Epithelial cell of esophagus (primary cell): ENCODE results near the gene FGF18.

Source experiments
- DNase-seq: peaks from one replicate; pipeline ENCODE4 v3.0.0; 2010; ENCODE audit warnings: low read depth
- H3K4me3 ChIP-seq: 2 replicates; pipeline ENCODE4 v1.5.1; 2011; ENCODE audit warnings: mild to moderate bottlenecking, low read length, control low read depth
- TF ChIP-seq, protein P1 (sequence below): IDR thresholded peaks from 2 replicates; pipeline ENCODE4 v1.5.1; 2011; ENCODE audit warnings: low read depth, mild to moderate bottlenecking, low read length, control low read depth, inconsistent platforms; ENCODE audit not compliant: insufficient read depth; ENCODE audit errors: missing control alignments

The FGF18 gene

DNA sequence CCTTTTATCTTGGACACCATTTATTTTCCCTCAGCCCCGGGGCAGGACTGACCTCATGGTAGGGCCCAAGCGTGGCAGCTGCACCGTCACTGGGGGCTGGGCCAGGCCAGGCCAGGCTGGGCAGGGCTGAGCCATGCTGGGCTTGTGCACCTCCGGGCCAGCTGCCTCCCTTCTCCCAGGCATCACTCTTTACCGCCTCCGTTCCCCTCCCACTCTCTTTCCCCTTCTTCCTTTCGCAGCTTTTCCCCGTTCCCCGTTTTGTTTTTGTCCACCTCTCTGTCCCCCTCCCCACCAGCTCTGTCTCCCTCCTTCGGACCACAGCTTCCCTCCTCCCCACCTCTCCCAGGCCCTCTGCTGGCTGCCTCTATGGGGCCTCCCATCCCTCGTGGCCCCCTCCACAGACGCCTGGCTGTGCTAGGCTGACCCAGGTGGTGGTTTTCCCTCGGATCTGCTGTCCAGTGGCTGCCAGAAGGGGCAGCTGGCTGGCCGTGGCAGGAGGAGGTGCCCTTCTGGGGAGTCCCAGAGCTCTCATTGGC lies 17.9 kb downstream of the FGF18 start:
- no peak overlapping the region for H3K4me3 ChIP-seq
- TF ChIP-seq, protein P1, sequence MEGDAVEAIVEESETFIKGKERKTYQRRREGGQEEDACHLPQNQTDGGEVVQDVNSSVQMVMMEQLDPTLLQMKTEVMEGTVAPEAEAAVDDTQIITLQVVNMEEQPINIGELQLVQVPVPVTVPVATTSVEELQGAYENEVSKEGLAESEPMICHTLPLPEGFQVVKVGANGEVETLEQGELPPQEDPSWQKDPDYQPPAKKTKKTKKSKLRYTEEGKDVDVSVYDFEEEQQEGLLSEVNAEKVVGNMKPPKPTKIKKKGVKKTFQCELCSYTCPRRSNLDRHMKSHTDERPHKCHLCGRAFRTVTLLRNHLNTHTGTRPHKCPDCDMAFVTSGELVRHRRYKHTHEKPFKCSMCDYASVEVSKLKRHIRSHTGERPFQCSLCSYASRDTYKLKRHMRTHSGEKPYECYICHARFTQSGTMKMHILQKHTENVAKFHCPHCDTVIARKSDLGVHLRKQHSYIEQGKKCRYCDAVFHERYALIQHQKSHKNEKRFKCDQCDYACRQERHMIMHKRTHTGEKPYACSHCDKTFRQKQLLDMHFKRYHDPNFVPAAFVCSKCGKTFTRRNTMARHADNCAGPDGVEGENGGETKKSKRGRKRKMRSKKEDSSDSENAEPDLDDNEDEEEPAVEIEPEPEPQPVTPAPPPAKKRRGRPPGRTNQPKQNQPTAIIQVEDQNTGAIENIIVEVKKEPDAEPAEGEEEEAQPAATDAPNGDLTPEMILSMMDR, result no peak
- DNase-seq, result no peak

DNA sequence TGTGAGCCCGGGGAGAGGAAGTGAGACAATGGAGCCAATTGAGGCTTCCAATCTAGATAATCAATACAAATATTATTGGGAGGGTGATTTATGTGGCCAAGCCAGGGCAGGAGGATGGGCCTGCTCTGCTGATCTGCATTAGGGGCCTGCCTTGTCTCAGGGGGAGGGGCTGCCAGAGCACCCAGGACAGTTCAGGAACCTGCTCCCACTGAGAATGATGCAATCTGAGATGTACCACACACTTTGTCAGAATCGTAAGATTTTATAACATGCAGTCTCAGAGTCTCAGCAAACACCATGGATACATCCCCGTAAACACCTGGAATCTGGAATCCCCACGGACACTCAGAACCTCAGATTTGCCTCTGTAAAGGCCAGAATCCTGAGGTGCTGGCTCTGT lies 19.3 kb downstream of the FGF18 start:
- DNase-seq, result no peak

DNA sequence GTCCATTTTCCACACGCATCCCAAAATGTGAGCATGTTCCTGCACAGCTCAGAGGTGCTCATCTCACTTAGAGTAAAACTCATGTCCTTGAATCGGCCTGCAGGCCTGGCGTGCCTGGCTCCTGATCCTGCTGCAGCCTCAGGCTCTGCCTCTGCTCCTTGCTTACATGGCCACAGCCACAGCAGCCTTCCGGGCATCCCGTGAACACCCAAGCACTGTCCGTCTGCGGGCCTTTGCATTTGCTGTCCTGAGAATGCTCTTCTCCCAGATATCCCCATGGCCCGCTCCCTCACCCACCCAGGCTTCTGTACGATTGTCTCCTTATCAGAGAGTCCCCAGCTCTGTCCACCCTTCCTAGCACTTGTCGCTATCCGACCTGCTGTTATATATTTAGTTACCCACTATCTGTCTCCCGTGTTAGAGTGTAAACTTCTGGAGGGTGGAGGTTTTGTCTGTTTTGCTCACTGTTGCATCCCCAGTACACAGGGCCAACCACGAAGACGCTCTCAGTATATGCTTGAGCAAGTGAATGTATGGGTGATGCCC lies 21.9 kb downstream of the FGF18 start:
- H3K4me3 ChIP-seq, result no peak overlapping the region
- TF ChIP-seq, protein P1, result no peak
- DNase-seq, result no peak

More for the DNA sequence above, 19.3 kb downstream of the FGF18 start:
- TF ChIP-seq, protein P1, result no peak
- H3K4me3 ChIP-seq, result no peak overlapping the region

DNA sequence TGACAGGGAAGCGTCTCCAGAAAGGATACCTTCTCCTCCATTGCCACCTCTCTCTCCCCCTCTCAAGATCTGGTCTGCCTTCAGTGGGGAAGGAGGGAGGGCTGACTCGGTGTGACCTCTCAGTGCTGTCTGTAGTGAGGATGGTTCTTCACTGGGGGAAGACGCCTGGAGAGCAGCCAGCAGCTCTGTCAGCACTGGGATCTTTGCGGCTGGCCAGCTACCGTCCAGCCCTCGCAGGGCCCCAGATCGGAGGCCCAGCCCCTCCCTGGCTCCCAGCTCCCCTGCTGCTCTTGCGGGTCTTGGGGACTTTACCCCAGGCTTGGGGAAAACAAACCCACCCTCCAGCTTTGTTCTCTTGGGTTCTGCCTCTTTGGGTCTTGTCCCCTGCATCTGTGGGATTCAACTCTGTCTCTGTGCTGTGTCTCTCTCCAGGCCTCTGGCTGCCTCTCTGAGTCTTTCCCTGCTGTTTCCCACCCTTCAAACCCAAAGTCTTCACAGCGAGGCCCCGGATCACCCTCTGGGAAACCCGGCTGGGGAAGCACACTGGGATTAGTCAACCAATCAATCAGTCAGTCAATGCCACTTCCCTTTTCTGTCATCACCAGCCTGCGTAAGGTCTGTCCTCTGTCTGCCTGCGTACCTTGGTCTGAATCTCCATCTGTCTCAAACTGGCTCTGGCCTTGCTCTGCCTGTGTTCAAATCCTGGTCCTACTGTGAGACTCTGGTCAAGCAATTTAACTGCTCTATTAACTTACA lies 23.0 kb downstream of the FGF18 start:
- no peak for DNase-seq
- TF ChIP-seq, protein P1, result no peak

DNA sequence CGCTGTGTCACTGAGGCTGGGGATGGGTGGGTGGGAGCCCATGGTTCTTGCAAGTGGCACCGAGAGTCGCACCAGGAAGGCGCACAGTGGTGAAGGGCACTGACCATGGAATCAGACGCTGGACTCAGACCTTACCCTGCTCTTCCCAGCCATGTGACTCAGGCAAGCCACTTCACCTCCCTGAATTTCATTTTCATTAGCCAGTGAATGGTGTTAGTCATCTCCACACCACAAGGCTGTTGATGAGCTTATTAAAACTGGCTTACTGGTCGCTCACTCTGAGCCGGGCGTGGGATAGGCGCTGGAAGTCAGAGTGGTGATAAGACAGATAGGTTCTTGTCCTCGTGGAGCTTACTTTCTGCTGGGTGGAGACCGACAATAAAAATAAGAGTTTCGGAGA lies 25.1 kb downstream of the FGF18 start:
- TF ChIP-seq, protein P1, result no peak
- peak; percentile 81 for DNase-seq
- no peak overlapping the region for H3K4me3 ChIP-seq

More for the DNA sequence above, 23.0 kb downstream of the FGF18 start:
- no peak overlapping the region for H3K4me3 ChIP-seq

DNA sequence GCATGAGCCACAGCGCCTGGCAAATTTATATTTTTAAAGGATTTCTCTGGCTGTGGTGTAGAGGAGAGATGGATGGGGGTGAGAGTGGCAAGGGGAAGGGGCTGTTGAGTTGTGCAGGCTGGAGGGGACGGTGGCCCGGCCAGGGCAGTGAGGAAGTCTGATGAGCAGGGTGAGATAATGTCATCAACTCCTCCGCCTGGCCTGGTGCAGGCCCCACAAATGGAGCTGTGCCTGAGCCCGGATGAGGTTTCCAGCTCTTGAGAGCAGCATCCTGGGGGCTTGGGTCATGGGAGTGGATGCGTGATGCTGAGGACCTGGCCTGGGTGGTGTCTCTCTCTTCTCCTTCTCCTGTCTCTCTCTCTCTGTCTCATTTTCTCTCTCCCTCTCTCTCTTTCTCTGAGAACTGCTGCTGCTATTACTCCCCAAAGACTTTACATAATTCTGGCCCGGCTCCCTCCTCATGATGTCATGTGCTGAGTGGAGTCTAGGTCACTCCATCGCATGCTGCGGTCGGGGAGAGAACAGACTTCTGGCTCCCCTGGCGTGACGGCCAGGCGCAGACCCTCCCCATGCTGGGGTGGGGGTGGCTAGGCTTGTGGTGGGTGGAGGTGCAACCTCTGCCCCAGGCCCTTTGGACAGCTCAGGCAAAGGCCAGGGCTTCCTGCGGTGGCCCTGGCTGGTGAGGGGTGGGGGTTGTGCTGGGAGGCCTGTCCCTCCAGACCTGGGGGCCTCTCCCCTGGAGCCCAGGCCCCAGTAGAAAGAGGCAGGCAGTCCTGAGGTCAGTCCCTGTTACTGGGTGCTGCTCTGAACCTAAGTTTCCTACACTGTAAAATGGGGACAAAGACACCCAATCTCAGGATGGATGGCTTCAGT lies 26.4 kb downstream of the FGF18 start:
- TF ChIP-seq, protein P1, result no peak
- H3K4me3 ChIP-seq, result no peak overlapping the region
- no peak for DNase-seq
